Neural progenitor cell (in vitro differentiated cells): ENCODE data around the gene SLC24A2.

Experiments
- CTCF ChIP-seq: fragments of 200-600 bp; sonication (generic); IDR thresholded peaks from 2 replicates; pipeline ENCODE4 v1.5.1; 2017; ENCODE audit warnings: antibody characterized with exemption, mild to moderate bottlenecking
- EZH2 ChIP-seq: fragments of 200-600 bp; sonication (generic); IDR thresholded peaks from 2 replicates; pipeline ENCODE4 v1.6.1; 2017; ENCODE audit warnings: antibody characterized with exemption, mild to moderate bottlenecking, moderate library complexity

GRCh38 chr9:19781240-19781639 is 7.6 kb downstream of the SLC24A2 start:
- TF ChIP-seq CTCF: no peak
- TF ChIP-seq EZH2: no peak
